CMK (cell line): ENCODE measurements around the gene CLDN15.

Source experiments
- DNase-seq: peaks from one replicate; pipeline ENCODE4 v3.0.0-alpha.2; 2010; ENCODE audit warnings: low read depth

CLDN15 gene

GRCh38 chr7:101244375-101245146, 7.0 kb upstream of the CLDN15 start, which contains the start of gene FIS1:
Gene FIS1, minus strand, starts transcription at chr7:101245081. Its CDS starts 77 bp downstream, at chr7:101245004.
- DNase-seq = peak; percentile 83

GRCh38 chr7:101243646-101244374, 6.2 kb upstream of the CLDN15 start:
- no peak for DNase-seq

- DNase-seq = no peak
Measured at GRCh38 chr7:101241443-101242349, 4.1 kb upstream of the CLDN15 start.

- DNase-seq = no peak
Measured at GRCh38 chr7:101241015-101241363, 3.4 kb upstream of the CLDN15 start.

GRCh38 chr7:101240226-101241014, 2.8 kb upstream of the CLDN15 start:
- DNase-seq = no peak

GRCh38 chr7:101239951-101240220, 2.3 kb upstream of the CLDN15 start:
- DNase-seq = no peak

GRCh38 chr7:101239191-101239950, 1.8 kb upstream of the CLDN15 start:
- DNase-seq = no peak

GRCh38 chr7:101238226-101239182, 902 bp upstream of the CLDN15 start:
- DNase-seq = no peak

GRCh38 chr7:101236292-101236835, 1.2 kb downstream of the CLDN15 start:
- DNase-seq = no peak

GRCh38 chr7:101235522-101235921, 2.1 kb downstream of the CLDN15 start:
- no peak for DNase-seq

GRCh38 chr7:101235050-101235449, 2.6 kb downstream of the CLDN15 start:
- DNase-seq = no peak

GRCh38 chr7:101234636-101235035, 3.0 kb downstream of the CLDN15 start:
- DNase-seq = no peak

GRCh38 chr7:101233907-101234547, 3.6 kb downstream of the CLDN15 start:
- no peak for DNase-seq

GRCh38 chr7:101232141-101232850, 5.3 kb downstream of the CLDN15 start:
- DNase-seq = no peak

- no peak for DNase-seq
Measured at GRCh38 chr7:101231644-101232043, 6.0 kb downstream of the CLDN15 start.

- no peak for DNase-seq
Measured at GRCh38 chr7:101226721-101227120, 10.9 kb downstream of the CLDN15 start.

- DNase-seq = no peak
Measured at GRCh38 chr7:101225650-101226049, 12.0 kb downstream of the CLDN15 start.

- no peak for DNase-seq
Measured at GRCh38 chr7:101223528-101223927, 14.1 kb downstream of the CLDN15 start.
